T-helper 1 cell (primary cell): ENCODE results near the gene FKBP15.
"Not testable (repeated sequence)": the region's sequence is repeated elsewhere in the genome, so short reads cannot be mapped to it uniquely, and the experiment has no call there.

ENCODE experiments used
- DNase-seq, 5 donors: peaks; one replicate each; pipeline ENCODE4 v3.0.0-alpha.2; 2012 to 2020

The FKBP15 gene

DNA sequence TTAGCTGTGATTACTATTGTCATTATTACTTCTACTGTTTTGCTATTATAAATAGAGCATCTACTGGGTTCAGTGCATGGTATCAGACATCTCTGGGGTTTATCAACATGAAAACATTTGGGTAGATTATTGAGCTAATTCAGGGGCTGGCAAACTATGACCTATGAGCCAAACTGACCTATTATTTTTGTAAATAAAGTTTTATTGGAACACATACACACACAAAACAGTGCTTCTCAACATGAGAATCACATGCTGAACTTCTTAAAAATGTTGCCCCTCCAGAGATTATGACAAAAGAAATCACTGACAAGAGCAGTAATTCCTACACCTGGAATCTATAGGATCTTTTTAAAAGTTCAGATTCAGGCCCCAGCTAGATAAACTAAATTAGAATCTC, 39.9 kb downstream of the FKBP15 start:
- no peak for DNase-seq

DNA sequence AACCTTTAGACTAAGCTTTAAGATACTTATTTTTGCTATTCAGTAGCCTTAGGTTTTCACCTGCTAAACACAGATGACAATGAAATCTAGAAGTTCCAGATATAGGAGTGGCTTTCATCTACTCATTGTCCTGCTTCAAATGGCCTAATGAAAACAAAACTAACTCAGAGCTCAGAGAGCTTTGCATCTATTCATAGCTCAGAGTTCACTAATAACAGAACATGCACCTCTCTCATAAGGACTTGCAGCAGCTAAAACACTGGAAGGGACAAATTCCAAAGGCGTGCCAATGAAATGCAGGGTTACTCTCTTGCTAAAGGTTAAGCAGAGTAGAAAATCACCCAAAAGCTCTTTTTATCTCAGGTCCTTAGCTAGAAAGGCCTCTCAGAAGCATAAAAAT, 41.2 kb downstream of the FKBP15 start:
- no peak for DNase-seq

DNA sequence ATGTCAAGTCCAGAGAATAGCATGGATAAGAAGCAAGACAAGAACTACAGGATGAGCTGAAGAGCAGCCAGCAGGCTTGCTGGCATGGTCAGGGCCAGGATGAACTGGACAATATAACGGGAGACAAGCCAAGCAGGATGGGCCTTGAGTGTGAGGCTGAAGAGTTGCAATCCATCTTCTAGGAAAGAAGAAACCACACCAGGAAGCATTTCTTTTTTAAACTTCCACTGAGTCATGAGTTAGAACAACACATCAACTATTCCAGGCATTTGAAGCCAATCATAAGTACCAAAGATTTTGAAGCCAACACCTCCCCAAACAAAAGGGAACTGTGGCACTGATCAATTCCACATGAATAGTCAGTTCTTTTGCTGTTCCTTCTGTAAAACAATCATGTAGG, 43.0 kb downstream of the FKBP15 start:
- no peak for DNase-seq

DNA sequence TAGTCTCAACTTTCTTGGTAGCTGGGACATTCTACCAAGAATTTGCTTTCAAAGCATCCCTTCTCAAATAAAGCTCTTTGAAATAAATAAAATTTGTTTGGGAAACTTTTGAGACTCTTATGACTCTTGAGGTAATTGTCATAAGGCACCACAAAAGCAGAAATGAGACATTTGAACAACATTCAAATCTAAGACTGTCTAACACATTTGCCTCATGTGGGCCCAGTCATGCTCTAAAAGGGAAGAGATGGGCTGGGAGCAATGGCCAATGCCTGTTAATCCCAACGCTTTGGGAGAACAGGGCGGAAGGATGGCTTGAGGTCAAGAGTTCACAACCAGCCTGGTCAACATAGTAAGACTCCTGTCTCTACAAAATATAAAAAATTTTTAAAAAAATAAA, 43.8 kb downstream of the FKBP15 start:
- no peak for DNase-seq

DNA sequence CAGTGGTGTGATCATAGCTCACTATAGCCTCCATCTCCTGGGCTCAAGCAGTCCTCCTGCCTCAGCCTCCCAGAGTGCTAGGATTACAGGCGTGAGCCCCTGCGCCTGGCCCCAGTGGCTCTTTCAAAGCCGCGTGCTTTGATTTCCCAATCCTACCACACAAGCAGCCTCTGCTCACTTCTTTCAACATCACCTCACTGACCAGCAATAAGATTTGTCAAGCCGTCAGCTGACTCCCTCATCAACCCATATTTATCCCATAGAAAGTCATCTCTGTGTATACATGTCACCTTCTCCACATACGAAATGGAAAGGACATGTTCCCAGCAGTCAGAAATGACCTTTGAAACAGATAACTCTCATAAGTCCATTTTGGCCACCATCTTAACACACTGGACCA, 44.3 kb downstream of the FKBP15 start:
- no peak for DNase-seq

DNA sequence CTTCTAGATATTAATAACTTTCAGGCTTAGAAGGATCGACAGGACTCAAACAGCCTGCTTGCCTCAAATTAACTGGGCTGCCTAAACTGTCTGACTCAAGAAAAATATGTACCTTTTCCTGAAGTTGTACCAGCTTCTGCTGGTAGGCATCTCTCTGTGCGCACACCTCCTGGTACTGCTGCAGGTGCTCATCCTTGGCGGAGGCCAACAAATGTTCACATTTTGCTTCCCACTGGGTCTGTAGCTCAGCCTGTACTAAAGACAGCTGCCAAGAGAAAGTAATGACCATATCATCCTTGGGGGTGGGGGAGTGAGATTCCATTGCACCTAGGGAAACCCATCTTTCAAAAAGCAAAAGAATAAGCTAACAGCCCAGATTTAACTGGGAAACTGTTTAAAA, 47.7 kb downstream of the FKBP15 start:
- no peak for DNase-seq

DNA sequence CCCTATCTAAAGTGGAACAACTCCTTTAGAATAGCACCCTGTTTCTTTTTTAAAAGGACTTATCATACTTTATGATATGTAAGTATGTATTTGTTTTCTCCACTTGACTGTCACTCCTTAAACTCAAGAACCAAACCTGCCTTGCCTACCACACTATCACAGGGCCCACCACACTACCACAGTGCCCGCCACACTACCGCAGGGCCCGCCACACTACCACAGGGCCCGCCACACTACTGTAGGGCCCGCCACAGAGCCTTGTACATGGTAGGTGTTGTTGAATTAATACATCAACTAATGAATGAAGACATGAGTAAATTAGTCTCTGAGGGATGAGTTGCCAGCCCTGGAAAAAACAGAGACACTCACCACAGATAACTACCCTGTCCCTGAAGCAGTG, 52.3 kb downstream of the FKBP15 start:
- no peak for DNase-seq

DNA sequence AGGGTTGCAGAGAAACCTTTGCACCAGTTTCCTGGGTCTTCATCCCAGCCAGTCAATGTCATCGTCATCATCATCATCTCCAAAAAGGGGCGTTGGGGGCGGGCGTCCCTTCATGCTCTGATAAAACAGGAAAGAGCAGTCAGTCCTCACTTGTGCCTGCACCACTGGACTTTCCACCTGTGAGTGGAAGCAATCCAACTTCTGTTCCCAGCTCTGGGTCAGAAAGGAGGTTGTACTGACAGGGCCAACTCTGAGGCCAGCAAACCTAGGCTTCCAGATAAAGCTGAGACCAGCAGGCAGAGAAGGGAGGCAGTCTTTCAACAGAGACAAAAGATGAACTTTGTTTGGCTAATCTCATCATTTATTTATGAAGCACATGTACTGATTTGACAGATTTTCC, 55.0 kb downstream of the FKBP15 start:
- DNase-seq: no peak

DNA sequence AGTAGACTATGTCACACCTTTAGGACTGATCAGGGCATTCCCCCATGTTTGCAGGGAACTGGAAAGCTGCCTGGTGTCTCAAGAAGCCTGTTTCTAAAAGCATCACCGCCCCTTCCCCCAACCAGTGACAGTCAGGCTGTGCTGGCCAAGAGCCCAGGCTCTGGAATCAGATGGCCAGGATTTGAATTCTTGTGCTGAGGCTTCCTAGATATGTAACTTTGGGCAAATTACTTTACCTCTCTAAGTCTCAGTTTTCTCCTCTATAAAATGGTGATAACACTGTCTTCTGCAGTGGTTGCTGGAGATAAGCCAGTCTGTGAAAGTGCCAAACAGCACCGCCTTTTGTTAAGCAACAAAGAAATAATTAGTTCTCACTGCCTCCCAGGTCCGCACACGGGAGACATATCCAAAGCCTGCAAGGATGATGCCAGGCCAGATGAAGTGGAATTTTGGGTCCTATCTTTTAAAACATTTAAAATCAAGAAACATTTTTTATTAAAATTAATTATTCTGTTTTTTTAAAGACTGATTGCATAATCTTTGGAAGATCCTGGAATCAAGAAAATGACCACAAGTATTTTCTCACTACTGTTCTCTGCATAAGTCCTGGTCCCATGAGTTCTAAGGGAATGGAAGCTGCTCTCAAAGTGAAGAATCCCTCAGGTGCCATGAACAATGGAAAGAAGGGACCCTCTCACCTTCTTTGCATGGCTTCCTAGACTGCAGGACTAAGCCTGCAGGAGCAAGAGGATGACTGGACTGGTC, 56.4 kb downstream of the FKBP15 start:
- DNase-seq: no peak

DNA sequence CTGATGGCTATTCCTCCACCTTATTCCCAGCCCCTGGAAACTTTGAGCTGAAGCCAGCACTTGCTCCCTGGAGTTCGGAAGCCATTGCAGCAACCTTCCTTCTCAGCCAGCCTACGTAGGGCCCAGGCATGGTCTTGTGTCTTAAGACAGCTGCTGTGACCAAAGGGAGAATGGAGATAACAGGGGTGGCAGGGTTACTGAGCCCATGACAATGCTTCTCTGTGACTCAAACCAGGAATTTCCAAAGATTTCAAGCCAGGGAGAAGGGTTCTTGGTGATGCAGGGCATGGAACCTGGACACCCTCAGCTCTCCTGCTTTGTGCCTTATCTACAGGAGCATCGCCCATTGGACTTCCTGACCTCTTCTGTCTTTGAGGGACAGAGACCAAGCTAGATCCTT, 58.1 kb downstream of the FKBP15 start:
- DNase-seq: no peak

DNA sequence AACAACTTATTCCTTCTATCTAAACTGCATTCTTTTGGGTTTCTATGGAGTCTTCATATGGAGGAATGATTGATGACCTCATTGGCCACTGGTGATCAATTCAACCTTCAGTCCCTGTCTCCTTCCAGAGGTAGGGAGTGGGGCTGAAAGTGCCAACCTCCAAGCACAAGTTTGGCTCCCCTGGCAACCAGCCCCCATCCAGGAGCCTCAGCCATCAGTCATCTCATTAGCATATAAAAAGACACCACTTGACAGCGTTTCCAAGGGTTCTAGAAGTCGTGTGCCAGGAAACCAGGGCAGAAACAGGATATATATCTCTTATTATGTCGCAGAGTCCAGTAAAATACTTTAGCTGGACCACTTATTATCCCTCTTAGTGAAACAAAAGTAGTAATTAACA, 60.5 kb downstream of the FKBP15 start:
- DNase-seq: no peak

DNA sequence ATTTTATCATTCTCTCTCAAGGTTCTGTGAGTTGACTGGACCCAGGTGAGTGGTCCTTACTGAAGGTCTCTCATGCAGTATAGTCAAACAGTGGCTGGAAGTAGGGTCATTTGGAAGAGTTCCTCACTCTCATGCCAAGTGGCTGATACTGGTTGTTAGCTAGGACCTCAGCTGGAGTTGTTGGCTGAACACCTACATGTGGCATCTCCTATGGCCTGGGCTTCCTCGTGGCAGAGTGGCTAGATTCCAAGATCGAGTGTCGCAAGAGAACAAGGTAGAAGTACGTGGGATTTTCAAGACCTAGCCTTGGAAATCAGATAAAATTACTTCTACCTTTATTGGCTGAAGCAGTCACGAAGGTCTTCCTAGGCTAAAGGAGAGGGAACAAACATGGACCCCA, 62.6 kb downstream of the FKBP15 start:
- no peak for DNase-seq

DNA sequence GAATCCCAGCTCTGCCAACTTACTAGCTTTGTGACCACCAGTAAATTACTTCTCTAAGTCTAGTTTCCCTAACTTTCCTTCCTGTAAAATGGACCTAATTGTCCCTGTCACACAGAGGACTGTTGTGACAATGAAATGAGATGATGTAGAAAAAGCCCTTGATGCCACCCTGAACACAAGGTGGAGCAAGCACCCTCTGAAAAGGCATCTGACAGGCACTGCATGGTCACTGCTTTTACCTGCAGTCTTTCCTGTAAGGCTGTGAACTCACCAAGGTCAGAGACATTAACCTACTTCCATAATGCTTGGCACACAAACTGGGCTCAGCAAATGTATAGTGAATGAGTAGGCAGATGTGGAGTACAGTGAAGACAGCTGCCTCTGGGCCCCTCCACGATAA, 64.2 kb downstream of the FKBP15 start:
- DNase-seq: no peak

DNA sequence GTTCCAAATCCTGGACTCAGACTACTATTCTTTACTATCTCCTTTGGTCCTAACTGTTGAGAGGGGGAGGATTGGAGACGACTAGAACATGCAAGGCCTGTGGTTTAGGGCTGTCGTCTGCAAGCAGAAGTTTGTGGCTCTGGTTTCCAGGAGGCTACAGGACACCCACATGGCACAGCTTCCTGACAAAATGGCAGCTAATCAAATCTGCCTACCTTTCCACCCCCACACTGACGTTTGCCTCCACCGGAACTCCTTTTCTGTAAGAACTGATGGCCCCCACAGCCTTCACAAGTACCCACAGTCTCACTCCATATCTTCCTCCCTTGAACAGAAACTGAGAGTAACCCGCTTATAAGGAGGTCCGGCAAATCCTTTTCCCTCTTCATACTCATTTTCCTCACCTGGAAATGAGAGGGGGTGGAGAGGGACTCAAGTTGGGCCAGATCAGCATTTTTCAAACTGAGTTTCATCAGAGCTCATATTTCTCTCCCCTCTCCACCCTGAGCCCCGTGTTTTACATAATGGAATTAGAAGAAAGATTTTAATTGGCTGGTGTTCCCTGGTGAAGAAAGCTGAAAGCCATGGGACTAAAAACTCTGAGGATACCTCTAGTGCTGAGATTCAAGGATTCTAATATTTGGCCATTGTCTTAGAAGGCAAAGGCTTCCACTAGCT, 65.0 kb downstream of the FKBP15 start:
- DNase-seq: peak in 3 of 5 donors; percentile 7 to 47 (median 10)

DNA sequence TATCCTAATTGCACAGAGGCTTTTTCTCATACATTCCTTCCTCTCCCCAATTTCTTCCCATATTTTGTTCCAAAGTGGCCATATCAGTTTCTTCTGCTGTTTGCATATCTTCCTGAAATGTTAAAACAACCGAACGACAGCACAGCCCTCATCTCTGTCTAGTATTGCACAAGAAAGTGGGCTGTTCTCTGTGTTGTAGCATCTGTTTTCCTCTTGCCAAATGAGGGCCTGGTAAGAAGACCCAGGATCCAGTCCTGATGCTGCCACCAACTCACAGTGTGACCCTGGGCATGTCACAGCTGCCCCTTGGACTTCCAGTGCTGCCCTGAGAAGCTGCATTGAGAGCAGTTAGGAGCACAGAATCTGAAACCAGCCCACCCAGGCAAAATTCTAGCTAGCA, 66.1 kb downstream of the FKBP15 start:
- no peak for DNase-seq

DNA sequence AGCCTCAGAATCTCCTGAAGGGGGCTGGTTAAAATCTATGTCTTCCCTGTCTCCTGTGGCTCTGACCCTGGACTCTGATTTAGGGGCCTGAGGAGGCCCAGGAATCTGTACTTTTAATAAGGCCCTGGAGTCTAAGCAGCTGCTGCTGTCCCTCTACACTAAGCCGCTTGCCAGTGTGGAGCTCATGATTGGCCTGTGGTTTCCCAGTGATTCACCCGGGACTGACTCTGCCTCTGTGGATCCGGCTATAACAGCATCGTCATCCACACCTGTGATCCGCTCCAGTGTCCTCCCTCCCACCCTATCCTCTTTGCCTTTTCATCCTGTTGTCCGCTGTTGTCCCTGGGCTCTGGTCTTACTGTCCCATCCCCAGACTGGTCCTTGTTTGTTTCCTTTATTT, 66.6 kb downstream of the FKBP15 start:
- DNase-seq: no peak

DNA sequence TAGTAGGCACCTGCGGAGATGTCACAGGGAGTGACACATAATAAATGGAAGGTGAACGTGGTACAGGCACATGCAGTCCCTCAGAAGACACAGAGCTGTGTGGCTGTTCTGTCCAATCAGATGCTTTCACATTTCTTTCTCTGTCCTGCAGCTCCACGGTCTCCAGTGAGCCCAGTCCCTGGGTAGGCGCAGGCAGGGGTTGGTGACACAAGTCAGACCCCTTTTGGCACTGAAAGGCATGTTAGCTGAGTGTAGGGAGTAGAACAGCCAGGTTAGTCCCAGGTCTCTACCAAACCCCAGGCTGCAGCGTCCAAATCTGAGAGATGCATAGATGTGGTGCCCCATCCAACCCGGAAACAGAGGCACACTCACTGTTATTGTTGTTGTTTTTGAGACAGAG, 67.5 kb downstream of the FKBP15 start:
- no peak for DNase-seq

DNA sequence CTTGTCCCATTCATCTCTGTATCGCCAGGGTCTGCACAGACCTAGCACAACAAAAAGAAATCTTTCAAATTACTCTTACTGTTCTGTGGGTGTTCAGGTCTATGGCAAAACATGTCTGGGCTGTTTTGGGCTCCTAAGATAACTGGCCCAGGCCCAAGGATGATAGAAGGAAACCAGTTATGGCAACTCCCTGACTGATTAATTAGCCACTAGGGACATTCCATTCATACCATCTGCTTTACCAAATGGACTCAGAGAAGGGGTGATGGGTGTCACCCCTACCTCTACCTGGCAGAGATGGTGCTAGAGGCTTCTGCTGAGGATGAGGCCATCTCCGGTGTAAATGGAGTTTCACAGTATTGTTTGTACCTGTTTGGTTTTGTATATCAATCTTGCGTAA, 68.4 kb downstream of the FKBP15 start:
- DNase-seq: no peak

DNA sequence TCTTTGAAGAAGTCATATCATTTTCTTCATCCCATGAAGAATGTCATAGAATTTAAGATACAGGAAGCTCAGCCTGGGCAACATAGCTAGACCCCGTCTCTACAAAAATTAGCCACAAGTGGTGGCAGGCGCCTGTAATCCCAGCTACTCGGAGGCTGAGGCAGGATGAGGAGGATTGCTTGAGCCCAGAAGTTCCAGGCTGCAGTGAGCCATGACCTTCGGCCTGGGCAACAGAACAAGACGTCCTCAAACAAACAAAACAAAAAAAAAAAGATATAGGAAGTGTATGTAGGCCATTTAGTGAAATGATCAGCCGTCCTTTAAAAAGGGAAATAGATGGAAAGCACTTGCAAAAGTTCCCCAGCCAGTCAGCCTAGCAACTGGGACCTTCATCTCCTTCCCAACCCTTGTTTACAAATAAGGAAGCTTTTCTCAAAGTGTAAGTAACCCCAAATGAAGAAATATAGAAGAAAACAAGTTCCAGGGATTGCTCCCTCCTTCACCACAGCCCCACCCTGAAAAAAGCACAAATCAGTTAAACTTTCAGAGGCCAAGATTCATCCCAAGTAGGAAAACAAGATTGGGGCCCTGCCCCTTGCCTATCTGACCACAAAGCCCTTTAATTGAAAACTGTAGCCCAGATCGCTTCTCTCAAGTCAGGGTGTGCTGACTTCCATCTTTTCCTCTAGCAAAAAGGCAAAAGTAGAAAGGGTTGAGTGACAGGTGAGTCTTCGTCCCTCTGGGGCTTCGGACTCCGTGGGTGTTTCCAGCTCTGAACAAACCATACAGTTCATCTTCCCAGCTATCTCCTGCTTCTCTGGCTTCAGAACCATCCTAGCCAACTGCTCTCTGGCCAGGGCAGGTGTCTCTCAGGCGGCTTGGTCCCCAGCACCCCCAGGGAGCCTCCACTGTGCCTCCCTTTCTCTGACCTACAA, 69.1 kb downstream of the FKBP15 start:
- no peak for DNase-seq

DNA sequence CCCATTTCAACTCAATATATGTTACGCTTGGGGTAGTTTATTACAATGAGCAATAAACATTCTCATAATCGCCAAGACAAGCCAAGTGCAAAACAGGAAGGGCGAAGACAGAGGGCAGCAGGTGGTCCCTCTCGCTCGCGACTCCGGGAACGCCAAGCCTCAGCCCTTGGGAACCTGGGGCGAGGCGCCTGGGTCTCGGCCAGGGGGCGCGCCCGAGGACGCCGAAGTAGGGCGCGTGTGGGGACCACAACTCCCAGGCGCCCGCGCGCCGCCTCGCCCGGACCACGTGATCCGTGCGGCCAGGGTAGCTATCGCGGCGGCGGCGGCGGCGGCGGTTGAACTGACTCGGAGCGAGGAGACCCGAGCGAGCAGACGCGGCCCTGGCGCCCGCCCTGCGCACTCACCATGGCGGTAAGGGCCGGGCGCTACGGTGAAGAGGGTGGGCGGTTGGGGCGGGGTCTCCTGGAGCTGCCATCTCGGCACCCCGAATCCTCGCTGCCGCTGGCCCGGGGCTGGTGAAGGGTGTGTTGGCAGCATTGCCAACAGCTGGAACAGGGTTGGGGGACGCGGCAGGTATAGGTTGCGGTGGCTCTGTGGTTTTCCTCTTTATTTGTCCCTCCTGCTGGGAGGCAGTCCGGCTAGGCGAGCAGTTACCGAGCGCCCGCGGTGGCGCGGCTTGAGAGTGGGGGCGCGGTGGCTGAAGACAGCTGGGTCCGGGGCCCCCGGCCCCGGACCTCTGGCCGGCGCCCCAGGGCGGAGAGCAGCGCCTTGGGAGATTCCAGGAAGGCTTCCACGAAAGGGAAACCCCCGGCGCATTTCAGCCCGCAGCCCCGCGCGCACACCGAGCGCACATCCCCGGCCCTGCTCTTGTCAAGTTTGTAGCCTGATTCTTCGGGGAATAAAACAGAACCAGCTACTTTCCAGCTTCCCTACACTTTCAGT, 70.1 kb downstream of the FKBP15 start, which contains the start of gene SLC31A2:
Gene SLC31A2, plus strand, starts transcription at position 338 of the 942 bp plus-strand sequence. Its CDS starts 68 bp downstream, at position 406.
- DNase-seq: peak; percentile 68 to 84 (median 79)

DNA sequence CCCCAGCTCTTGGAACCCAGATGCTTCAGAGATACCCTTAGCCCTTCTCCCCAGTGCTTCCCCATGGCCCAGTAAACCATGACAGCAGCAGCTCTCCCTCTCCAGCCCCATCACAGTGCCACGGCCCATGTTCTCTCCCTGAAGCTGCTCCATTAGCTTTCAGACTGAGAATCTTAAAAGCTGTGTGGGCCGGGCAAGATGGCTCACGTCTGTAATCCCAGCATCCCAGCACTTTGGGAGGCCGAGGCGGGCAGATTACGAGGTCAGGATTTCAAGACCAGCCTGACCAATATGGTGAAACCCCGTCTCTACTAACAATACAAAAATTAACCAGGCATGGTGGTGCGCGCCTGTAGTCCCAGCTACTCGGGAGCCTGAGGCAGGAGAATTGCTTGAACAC, 71.5 kb downstream of the FKBP15 start:
- not testable (repeated sequence) for DNase-seq
